ENCODE results near the gene SLC25A42.
"Not testable (repeated sequence)": the region's sequence is repeated elsewhere in the genome, so short reads cannot be mapped to it uniquely, and the experiment has no call there.

Gene SLC25A42

DNA sequence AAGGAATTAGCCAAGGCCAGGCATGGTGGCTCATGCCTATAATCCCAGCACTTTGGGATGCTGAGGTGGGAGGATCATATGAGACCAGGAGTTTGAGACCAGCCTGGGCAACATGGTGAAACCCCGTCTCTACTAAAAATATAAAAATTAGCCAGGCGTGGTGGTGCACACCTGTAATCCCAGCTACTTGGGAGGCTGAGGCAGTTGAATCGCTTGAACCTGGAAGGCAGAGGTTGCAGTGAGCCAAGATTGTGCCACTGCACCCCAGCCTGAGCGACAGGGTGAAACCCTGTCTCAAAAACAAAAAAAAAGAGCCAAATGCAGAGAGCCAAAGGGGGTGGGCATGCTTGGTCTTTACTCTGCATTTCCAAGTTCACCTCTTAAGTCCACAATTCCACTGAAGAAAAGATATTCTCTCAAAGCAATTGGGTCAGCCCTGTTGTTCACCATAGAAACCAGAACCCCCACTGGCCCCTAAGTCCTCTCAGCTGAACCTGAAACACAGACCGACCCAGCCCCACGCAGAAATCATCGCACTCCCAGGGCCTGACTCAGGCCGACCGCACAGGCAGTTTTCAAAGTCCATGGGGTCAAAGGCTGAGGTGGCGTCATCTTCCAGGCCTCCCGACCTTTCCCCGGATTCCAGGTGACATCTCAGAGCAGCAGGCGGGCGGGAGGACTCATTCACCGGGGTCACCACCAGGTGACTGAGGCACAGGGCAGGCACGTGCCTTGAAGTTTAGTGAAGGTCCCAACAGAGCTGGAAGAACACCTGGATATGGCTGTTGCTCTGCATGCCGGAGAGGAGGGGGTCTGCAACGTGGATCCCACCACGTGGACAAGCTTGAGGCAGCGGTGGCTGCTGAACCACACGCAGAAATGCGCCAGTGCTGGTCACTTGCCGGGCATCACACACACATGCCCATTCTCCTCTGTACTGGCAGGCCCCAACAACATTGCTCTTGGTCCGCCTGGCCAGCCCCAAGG, 33.1 kb downstream of the SLC25A42 start:
- Mint-ChIP-seq H3K27me3 (no peaks in the 10 kb centered on the region), H3K36me3 (peaks cover 12 to 20% of the 10 kb centered on the region in 2 donors), H3K27ac (peak overlapping the region; percentile 20), H3K4me3 (no peak overlapping the region), H3K9me3 (no peaks in the 10 kb centered on the region), H3K4me1 (peaks cover 0 to 6% of the 10 kb centered on the region in 2 donors)
- ATAC-seq (replicated peaks) (no peak), DNase-seq (no peak)

DNA sequence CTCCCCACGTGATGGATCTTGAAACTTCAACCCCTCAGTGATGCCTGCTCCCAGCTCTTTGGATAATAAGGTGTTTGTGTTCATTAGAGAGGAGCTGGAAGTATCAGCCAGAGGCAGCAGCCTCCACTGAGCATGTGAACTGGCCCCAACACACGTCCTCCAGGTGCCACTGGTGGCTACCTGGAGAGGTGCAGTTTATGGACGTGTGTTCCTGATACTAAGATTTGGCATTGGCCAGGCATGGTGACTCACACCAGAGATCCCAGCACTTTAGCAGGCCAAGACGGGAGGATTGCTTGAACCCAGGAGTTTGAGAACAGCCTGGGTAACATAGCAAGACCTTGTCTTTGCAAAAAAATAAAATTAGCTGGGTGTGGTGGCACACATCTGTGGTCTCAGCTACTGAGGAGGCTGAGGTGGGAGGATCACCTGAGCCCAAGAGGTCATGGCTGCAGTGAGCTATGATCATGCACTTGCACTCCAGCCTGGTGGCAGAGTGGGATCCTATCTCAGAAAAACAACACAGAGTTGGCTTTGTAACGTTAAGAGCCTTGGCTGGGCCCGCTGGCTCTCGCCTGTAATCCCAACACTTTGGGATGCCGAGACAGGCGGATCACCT, 34.4 kb downstream of the SLC25A42 start:
- Mint-ChIP-seq H3K36me3 (peaks cover 12 to 20% of the 10 kb centered on the region in 2 donors), H3K4me1 (peaks cover 0 to 3% of the 10 kb centered on the region in 2 donors), H3K27ac (no peak overlapping the region), H3K4me3 (no peak overlapping the region), H3K9me3 (no peaks in the 10 kb centered on the region), H3K27me3 (no peaks in the 10 kb centered on the region)
- DNase-seq (no peak), ATAC-seq (replicated peaks) (no peak)

DNA sequence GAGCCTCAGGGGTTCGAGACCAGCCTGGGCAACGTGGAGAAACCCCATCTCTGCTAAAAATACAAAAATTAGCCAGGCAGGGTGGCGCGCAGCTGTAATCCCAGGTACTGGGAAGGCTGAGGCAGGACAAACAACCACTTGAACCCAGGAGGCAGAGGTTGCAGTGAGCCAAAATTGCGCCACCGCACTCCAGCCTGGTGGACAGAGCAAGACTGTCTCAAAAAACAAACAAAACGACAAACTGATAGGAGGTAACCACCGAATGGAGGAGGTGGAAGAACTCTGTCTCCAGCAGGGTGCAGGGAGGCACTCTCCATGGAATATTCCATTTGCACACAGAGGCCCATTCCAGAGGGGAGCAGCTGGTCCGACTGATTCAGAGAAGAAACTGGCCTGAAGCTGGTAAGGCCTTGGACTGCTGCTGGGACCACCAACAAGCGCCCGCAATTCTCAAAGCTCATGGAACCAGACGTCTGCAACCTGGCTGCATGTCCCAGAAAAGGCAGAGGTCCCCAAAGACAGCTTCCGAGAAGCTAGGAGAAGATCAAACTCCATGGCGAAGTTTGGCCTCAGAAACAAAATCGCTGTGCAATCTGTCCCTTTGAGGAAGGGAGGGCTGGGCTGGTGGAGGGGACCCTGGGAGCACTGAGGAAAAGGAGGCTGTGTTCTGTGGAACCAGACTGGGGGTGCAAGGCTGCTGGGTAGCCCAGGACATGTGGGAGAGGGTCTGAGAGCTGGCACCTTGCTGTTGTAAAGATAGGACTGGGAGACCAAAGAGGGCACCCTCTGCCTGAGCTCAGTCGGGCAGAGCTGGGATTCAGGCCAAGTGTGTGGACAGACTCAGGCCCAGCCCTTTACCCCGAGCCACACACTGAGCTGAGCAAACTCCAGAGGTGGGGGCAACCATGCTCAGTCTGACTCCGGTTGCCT, 35.2 kb downstream of the SLC25A42 start:
- ATAC-seq (replicated peaks) = no peak
- Mint-ChIP-seq H3K9me3 (no peaks in the 10 kb centered on the region), H3K4me3 (no peak overlapping the region), H3K36me3 (peaks cover 12 to 20% of the 10 kb centered on the region in 2 donors), H3K27ac (no peak overlapping the region), H3K27me3 (no peaks in the 10 kb centered on the region), H3K4me1 (peaks cover 0 to 3% of the 10 kb centered on the region in 2 donors)
- DNase-seq = no peak

DNA sequence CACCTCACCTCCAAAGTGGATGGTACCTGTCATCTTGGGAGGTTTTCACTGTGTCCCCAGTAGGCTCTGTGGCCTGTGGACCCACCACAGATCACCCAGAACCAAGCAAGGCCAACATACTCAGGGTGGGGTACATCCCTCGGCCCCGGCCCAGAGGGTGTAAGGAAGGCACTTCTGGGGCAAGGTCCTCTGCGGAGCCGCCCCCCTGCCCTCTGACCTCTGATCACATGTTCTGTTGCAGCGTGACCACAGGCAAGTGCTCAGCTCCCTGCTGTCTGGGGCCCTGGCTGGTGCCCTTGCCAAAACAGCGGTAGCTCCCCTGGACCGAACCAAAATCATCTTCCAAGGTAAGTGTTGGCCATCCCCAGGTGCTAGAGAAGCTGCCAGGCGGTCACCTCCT, 37.7 kb downstream of the SLC25A42 start:
- no peaks in the 10 kb centered on the region for H3K9me3 Mint-ChIP-seq
- DNase-seq (no peak), ATAC-seq (replicated peaks) (no peak)
- H3K4me1 Mint-ChIP-seq = peaks cover 3 to 17% of the 10 kb centered on the region in 2 donors
- no peak overlapping the region for H3K4me3 Mint-ChIP-seq
- peaks cover 15 to 20% of the 10 kb centered on the region in 2 donors for H3K36me3 Mint-ChIP-seq
- no peak overlapping the region for H3K27ac Mint-ChIP-seq
- no peaks in the 10 kb centered on the region for H3K27me3 Mint-ChIP-seq

DNA sequence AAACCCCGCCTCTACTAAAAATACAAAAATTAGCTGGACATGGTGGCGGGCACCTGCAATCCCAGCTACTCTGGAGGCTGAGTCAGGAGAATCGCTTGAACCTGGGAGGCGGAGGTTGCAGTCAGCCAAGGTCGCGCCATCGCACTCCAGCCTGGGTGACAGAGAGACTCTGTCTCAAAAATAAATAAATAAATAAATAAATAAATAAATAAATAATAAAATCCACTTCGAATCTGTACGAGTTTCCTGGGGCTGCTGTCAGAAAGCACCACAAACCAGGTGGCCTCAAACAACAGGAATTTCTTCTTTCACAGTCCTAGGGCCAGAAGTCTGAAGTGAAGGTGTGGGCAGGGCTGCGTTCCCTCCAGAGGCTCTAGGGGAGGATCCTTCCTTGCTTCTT, 38.8 kb downstream of the SLC25A42 start:
- not testable (repeated sequence) for H3K27ac Mint-ChIP-seq; H3K9me3 Mint-ChIP-seq; H3K4me3 Mint-ChIP-seq; H3K27me3 Mint-ChIP-seq; ATAC-seq (replicated peaks); DNase-seq
- H3K36me3 Mint-ChIP-seq = peaks cover 11 to 19% of the 10 kb centered on the region in 2 donors
- H3K4me1 Mint-ChIP-seq = peaks cover 3 to 17% of the 10 kb centered on the region in 2 donors

DNA sequence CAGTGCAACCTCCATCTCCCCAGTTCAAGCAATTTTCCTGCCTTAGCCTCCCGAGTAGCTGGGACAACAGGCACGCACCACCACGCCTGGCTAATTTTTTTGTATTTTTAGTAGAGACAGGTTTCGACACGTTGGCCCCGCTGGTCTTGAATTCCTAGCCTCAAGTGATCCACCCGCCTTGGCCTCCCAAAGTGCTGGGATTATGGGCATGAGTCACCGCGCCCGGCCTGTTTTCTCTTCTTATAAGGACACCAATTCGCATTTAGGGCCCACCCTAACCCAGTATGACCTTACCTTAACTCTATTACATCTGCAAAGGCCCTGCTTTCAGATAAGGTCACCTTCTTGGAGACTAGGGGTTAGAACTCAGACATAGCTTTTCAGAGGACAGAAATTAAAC, 39.4 kb downstream of the SLC25A42 start:
- H3K27me3 Mint-ChIP-seq = no peaks in the 10 kb centered on the region
- no peak overlapping the region for H3K27ac Mint-ChIP-seq
- no peaks in the 10 kb centered on the region for H3K9me3 Mint-ChIP-seq
- H3K4me1 Mint-ChIP-seq = peaks cover 3 to 17% of the 10 kb centered on the region in 2 donors
- no peak overlapping the region for H3K4me3 Mint-ChIP-seq
- peaks cover 10 to 20% of the 10 kb centered on the region in 2 donors for H3K36me3 Mint-ChIP-seq
- DNase-seq (no peak), ATAC-seq (replicated peaks) (no peak)

DNA sequence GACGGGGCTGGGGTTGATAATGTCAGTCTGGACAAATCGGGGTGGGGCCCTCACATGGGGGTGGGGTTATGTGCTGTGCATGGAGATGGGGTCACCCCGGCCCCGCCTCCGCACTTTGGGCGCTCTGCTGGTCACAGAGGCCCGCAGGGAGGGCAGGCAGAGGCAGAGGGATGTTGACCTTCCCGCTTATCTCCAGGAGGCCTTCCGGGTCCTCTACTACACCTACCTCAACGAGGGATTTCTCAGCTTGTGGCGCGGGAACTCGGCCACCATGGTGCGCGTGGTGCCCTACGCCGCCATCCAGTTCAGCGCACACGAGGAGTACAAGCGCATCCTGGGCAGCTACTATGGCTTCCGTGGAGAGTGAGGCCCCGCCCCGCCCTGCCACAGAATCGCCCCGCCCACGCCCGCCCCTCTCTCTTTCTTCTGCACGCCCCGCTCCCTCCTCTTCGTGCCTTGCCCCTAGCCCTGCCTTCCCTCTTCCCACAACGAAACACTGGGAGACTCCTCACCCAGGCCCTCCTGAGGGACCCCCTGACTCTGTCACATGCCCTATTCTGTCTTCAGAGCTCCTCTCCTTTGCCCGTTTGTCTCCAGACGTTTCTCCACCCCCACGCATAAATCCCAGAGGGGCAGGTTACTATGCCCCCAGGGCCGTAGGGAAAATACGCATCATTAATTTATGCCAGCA, 41.7 kb downstream of the SLC25A42 start:
- ATAC-seq (replicated peaks) (peak; percentile 63 to 67), DNase-seq (no peak)
- peak overlapping the region; percentile 73 to 80 for H3K4me3 Mint-ChIP-seq
- peaks cover 9 to 17% of the 10 kb centered on the region in 2 donors for H3K36me3 Mint-ChIP-seq
- no peaks in the 10 kb centered on the region for H3K9me3 Mint-ChIP-seq
- peaks cover 3 to 24% of the 10 kb centered on the region in 2 donors for H3K4me1 Mint-ChIP-seq
- H3K27me3 Mint-ChIP-seq = no peaks in the 10 kb centered on the region
- no peak overlapping the region for H3K27ac Mint-ChIP-seq

DNA sequence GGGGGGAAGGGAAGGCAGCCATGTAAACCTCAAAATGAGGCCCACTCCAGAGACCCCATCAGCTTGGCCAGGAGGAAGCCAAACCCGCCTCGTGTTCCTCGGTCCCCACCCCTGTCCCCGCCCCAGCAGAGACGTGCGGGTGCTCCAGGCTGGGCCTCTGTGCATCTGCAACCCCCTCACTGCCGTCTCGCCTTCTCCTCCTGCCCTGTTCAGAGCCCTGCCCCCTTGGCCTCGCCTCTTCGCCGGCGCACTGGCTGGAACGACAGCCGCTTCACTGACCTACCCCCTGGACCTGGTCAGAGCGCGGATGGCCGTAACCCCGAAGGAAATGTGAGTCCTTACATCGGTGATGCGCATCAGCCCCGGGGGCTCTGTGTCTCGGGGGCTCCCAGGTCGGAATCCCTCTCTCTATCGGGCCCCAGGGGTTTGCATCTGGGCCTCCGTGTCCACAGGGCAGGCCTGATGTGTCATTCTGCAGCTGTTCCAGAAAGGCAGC, 42.3 kb downstream of the SLC25A42 start:
- peak overlapping the region; percentile 73 to 80 for H3K4me3 Mint-ChIP-seq
- ATAC-seq (replicated peaks) = peak in 1 of 2 donors; percentile 33
- peaks cover 3 to 30% of the 10 kb centered on the region in 2 donors for H3K4me1 Mint-ChIP-seq
- no peaks in the 10 kb centered on the region for H3K9me3 Mint-ChIP-seq
- no peaks in the 10 kb centered on the region for H3K27me3 Mint-ChIP-seq
- DNase-seq = no peak
- peak overlapping the region; percentile 59 for H3K27ac Mint-ChIP-seq
- H3K36me3 Mint-ChIP-seq = peaks cover 8 to 11% of the 10 kb centered on the region in 2 donors

DNA sequence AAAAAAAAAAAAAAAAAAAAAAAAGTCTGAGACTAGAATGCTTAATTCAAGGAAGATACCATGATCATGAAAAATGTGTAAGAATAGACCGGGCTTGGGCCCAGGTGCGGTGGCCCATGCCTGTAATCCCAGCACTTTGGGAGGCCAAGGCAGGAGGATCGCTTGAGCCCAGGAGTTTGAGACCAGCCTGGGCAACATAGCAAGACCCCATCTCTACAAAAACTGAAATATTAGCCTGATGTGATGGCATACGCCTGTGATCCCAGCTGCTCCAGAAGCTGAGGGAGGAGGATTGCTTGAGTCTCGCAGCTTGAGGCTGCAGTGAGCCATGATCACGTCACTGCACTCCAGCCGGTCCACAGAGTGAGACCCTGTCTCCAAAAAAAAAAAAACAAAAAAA, 43.1 kb downstream of the SLC25A42 start:
- not testable (repeated sequence) for H3K4me3 Mint-ChIP-seq; H3K27ac Mint-ChIP-seq; ATAC-seq (replicated peaks); H3K9me3 Mint-ChIP-seq; H3K27me3 Mint-ChIP-seq; DNase-seq
- peaks cover 8 to 10% of the 10 kb centered on the region in 2 donors for H3K36me3 Mint-ChIP-seq
- H3K4me1 Mint-ChIP-seq = peaks cover 9 to 39% of the 10 kb centered on the region in 2 donors

DNA sequence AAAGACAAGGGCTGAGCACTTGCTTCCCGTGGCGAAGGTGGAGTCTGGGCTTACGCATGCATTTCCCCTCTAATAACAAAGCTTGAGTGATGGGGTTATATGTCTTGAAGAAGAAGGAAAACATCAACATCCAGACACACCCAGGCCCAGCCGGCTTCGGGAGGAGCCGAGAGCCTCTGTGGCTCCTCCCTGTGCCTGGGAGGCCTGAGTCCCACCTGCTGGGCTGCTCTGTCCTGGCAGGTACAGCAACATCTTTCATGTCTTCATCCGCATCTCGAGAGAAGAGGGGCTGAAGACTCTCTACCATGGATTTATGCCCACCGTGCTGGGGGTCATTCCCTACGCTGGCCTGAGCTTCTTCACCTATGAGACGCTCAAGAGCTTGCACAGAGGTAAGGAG, 43.9 kb downstream of the SLC25A42 start:
- peaks cover 8 to 10% of the 10 kb centered on the region in 2 donors for H3K36me3 Mint-ChIP-seq
- H3K4me3 Mint-ChIP-seq = no peak overlapping the region
- ATAC-seq (replicated peaks) (no peak), DNase-seq (no peak)
- H3K27me3 Mint-ChIP-seq = no peaks in the 10 kb centered on the region
- peak overlapping the region; percentile 67 for H3K27ac Mint-ChIP-seq
- no peaks in the 10 kb centered on the region for H3K9me3 Mint-ChIP-seq
- peaks cover 14 to 45% of the 10 kb centered on the region in 2 donors for H3K4me1 Mint-ChIP-seq

DNA sequence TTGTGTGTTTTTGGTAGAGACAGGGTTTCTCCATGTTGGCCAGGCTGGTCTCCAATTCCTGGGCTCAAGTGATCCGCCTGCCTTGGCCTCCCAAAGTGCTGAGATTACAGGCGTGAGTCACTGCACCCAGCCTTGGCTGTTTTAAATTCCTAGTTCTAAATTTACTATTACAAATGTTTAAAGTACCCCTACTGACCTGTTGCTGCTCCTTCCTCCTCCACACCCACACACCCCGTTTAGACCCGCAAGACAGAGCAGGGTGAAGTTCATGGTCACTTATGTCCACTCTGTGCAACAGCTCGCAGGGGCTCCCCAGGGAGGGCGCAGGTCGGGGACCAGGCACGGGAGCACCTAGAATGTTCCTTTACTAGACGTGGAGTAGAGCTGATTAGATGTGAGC, 45.8 kb downstream of the SLC25A42 start:
- no peaks in the 10 kb centered on the region for H3K27me3 Mint-ChIP-seq
- H3K4me3 Mint-ChIP-seq = no peak overlapping the region
- ATAC-seq (replicated peaks) (no peak), DNase-seq (no peak)
- H3K27ac Mint-ChIP-seq = no peak overlapping the region
- H3K4me1 Mint-ChIP-seq = peaks cover 16 to 51% of the 10 kb centered on the region in 2 donors
- peaks cover 8 to 10% of the 10 kb centered on the region in 2 donors for H3K36me3 Mint-ChIP-seq
- no peaks in the 10 kb centered on the region for H3K9me3 Mint-ChIP-seq

DNA sequence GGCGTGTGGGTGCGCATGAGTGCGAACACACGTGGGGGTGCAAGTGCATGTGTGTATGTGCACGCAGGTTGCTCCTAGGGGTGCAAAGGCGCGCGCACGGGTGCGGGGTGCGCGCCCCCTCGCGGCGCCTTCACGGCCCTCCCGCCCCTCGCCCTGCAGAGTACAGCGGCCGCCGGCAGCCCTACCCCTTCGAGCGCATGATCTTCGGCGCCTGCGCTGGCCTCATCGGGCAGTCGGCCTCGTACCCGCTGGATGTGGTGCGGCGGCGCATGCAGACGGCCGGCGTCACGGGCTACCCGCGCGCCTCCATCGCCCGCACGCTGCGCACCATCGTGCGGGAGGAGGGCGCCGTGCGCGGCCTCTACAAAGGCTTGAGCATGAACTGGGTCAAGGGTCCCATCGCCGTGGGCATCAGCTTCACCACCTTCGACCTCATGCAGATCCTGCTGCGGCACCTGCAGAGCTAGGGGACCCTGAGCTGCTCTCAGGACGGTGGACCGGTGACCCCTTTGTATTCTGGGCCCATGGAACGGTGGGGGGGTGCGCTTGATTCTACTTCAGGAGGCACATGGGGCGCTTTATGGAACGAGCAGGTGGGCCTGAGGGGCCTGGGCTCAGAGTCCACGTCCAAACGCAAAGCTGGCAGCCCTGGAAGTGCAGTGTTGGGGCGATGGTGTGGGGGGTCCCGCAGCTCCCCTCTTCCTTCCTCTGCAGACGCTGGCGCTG, 46.8 kb downstream of the SLC25A42 start:
- ATAC-seq (replicated peaks) (peak; percentile 51 to 53), DNase-seq (no peak)
- peaks cover 16 to 44% of the 10 kb centered on the region in 2 donors for H3K4me1 Mint-ChIP-seq
- H3K27ac Mint-ChIP-seq = no peak overlapping the region
- peak overlapping the region in 1 of 2 donors; percentile 54 for H3K4me3 Mint-ChIP-seq
- no peaks in the 10 kb centered on the region for H3K27me3 Mint-ChIP-seq
- H3K9me3 Mint-ChIP-seq = no peaks in the 10 kb centered on the region
- peaks cover 8 to 10% of the 10 kb centered on the region in 2 donors for H3K36me3 Mint-ChIP-seq
